Stimulated activated naive CD8-positive, alpha-beta T cell treated with anti-CD3 and anti-CD28 coated beads, Interleukin-15, Interleukin-2, amounts not matched to agents 100 ng/mL and 50 ng/mL, for 24 hours (primary cell): ENCODE data around the gene CTAG1A.
"Not testable (repeated sequence)": the region's sequence is repeated elsewhere in the genome, so short reads cannot be mapped to it uniquely, and the experiment has no call there.

Experiments
- H3K27ac Mint-ChIP-seq: one replicate; pipeline ENCODE4 v1.8.0; 2021; ENCODE audit warnings: mild to moderate bottlenecking, mixed read lengths
- H3K27me3 Mint-ChIP-seq: one replicate; pipeline ENCODE4 v1.8.0; 2021; ENCODE audit warnings: mixed read lengths
- H3K36me3 Mint-ChIP-seq: one replicate; pipeline ENCODE4 v1.8.0; 2021; ENCODE audit warnings: low read depth, mixed read lengths
- H3K4me1 Mint-ChIP-seq: one replicate; pipeline ENCODE4 v1.8.0; 2021; ENCODE audit warnings: low read depth, mixed read lengths
- H3K4me3 Mint-ChIP-seq: one replicate; pipeline ENCODE4 v1.8.0; 2021; ENCODE audit warnings: mild to moderate bottlenecking, mixed read lengths
- H3K9me3 Mint-ChIP-seq: one replicate; pipeline ENCODE4 v1.8.0; 2021; ENCODE audit warnings: mixed read lengths

CTAG1A gene

GRCh38 chrX:154620767-154621414, 36.0 kb downstream of the CTAG1A start:
- H3K27ac Mint-ChIP-seq, H3K4me3 Mint-ChIP-seq, H3K27me3 Mint-ChIP-seq, H3K9me3 Mint-ChIP-seq, H3K36me3 Mint-ChIP-seq, H3K4me1 Mint-ChIP-seq: not testable (repeated sequence)

GRCh38 chrX:154628960-154629359, 44.0 kb downstream of the CTAG1A start:
- H3K9me3 Mint-ChIP-seq, H3K4me3 Mint-ChIP-seq, H3K36me3 Mint-ChIP-seq, H3K27ac Mint-ChIP-seq, H3K4me1 Mint-ChIP-seq, H3K27me3 Mint-ChIP-seq: not testable (repeated sequence)

- not testable (repeated sequence) for H3K4me1 Mint-ChIP-seq, H3K9me3 Mint-ChIP-seq, H3K27ac Mint-ChIP-seq, H3K36me3 Mint-ChIP-seq, H3K4me3 Mint-ChIP-seq, H3K27me3 Mint-ChIP-seq
Measured at GRCh38 chrX:154630949-154631348, 46.0 kb downstream of the CTAG1A start.

- not testable (repeated sequence) for H3K36me3 Mint-ChIP-seq, H3K27ac Mint-ChIP-seq, H3K4me1 Mint-ChIP-seq, H3K27me3 Mint-ChIP-seq, H3K9me3 Mint-ChIP-seq, H3K4me3 Mint-ChIP-seq
Measured at GRCh38 chrX:154633661-154634060, 48.7 kb downstream of the CTAG1A start.
